HG02623 (cell line): ENCODE results near the gene LHFPL3.

Source experiments
- ATAC-seq: cut with Tn5 transposase; IDR thresholded peaks from one replicate; pipeline ENCODE4 v1.9.1; 2021; ENCODE audit warnings: moderate library complexity; ENCODE audit not compliant: unreplicated experiment

The LHFPL3 gene

GRCh38 chr7:104795086-104795485, 466.7 kb downstream of the LHFPL3 start:
- ATAC-seq: no peak

GRCh38 chr7:104795616-104796398, 467.4 kb downstream of the LHFPL3 start:
- no peak for ATAC-seq

GRCh38 chr7:104800307-104800706, 471.9 kb downstream of the LHFPL3 start:
- no peak for ATAC-seq

GRCh38 chr7:104801022-104801421, 472.6 kb downstream of the LHFPL3 start:
- ATAC-seq: no peak

GRCh38 chr7:104803931-104804330, 475.5 kb downstream of the LHFPL3 start:
- no peak for ATAC-seq

- no peak for ATAC-seq
These were observed 476.3 kb downstream of the LHFPL3 start for GRCh38 chr7:104804696-104805095.

- no peak for ATAC-seq
These were observed 477.3 kb downstream of the LHFPL3 start for GRCh38 chr7:104805449-104806317.

- no peak for ATAC-seq
These were observed 479.3 kb downstream of the LHFPL3 start for GRCh38 chr7:104807671-104808070.

- no peak for ATAC-seq
These were observed 481.5 kb downstream of the LHFPL3 start for GRCh38 chr7:104809906-104810305.

- no peak for ATAC-seq
These were observed 485.7 kb downstream of the LHFPL3 start for GRCh38 chr7:104814126-104814525.

GRCh38 chr7:104814671-104815400, 486.4 kb downstream of the LHFPL3 start:
- no peak for ATAC-seq

- ATAC-seq: no peak
These were observed 488.1 kb downstream of the LHFPL3 start for GRCh38 chr7:104816537-104816936.

- ATAC-seq: no peak
These were observed 490.8 kb downstream of the LHFPL3 start for GRCh38 chr7:104818961-104819880.

GRCh38 chr7:104820836-104821535, 492.6 kb downstream of the LHFPL3 start:
- ATAC-seq: no peak

- ATAC-seq: no peak
These were observed 494.8 kb downstream of the LHFPL3 start for GRCh38 chr7:104823177-104823576.

GRCh38 chr7:104825099-104825498, 496.7 kb downstream of the LHFPL3 start:
- no peak for ATAC-seq

GRCh38 chr7:104826135-104826534, 497.7 kb downstream of the LHFPL3 start:
- ATAC-seq: no peak

GRCh38 chr7:104836976-104837375, 508.6 kb downstream of the LHFPL3 start:
- no peak for ATAC-seq

- peak; percentile 50 for ATAC-seq
These were observed 510.3 kb downstream of the LHFPL3 start for GRCh38 chr7:104838537-104839299.
